Fibroblast of pulmonary artery (primary cell): Measurements from ENCODE around the gene TSEN2.
A peak's percentile ranks its signal among the peaks of the same experiment; 100 is the strongest.

Experiments
- DNase-seq: peaks from one replicate; pipeline ENCODE4 v3.0.0-alpha.2; 2010; ENCODE audit warnings: low read depth
- H3K4me3 ChIP-seq: replicated peaks from 2 replicates; pipeline ENCODE4 v1.5.1; 2011; ENCODE audit warnings: low read depth, mild to moderate bottlenecking, control low read depth, low read length, moderate library complexity
- TF ChIP-seq, protein P1 (sequence below): IDR thresholded peaks from 2 replicates; pipeline ENCODE4 v1.5.1; 2011; ENCODE audit warnings: mild to moderate bottlenecking, control low read depth, low read length, inconsistent platforms; ENCODE audit errors: missing control alignments

TSEN2 gene

GRCh38 chr3:12487786-12488185, 3.5 kb downstream of the TSEN2 start:
- DNase-seq: peak; percentile 70
- H3K4me3 ChIP-seq: no peak overlapping the region
- TF ChIP-seq, protein P1, sequence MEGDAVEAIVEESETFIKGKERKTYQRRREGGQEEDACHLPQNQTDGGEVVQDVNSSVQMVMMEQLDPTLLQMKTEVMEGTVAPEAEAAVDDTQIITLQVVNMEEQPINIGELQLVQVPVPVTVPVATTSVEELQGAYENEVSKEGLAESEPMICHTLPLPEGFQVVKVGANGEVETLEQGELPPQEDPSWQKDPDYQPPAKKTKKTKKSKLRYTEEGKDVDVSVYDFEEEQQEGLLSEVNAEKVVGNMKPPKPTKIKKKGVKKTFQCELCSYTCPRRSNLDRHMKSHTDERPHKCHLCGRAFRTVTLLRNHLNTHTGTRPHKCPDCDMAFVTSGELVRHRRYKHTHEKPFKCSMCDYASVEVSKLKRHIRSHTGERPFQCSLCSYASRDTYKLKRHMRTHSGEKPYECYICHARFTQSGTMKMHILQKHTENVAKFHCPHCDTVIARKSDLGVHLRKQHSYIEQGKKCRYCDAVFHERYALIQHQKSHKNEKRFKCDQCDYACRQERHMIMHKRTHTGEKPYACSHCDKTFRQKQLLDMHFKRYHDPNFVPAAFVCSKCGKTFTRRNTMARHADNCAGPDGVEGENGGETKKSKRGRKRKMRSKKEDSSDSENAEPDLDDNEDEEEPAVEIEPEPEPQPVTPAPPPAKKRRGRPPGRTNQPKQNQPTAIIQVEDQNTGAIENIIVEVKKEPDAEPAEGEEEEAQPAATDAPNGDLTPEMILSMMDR: no peak

- H3K4me3 ChIP-seq: no peak overlapping the region
- DNase-seq: no peak
- TF ChIP-seq, protein P1: no peak
Observed at GRCh38 chr3:12489368-12489767, 5.1 kb downstream of the TSEN2 start.

DNA sequence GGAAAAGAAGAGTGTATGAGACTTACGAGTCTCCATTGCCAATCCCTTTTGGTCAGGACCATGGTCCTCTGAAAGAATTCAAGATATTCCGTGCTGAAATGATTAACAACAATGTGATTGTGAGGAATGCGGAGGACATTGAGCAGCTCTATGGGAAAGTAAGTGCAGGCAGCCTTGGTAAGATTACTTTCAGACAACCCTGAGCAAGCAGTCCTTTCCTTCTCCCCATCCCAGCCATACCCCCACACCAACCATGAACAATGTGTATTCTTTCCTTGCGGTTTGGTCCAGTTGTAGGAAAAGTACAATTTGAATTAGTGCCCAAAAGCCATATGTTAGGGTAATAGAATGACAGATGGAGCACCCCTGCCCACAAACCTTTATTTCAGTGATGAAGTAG, 5.6 kb downstream of the TSEN2 start:
- H3K4me3 ChIP-seq: no peak overlapping the region
- TF ChIP-seq, protein P1: no peak
- DNase-seq: peak; percentile 73

DNA sequence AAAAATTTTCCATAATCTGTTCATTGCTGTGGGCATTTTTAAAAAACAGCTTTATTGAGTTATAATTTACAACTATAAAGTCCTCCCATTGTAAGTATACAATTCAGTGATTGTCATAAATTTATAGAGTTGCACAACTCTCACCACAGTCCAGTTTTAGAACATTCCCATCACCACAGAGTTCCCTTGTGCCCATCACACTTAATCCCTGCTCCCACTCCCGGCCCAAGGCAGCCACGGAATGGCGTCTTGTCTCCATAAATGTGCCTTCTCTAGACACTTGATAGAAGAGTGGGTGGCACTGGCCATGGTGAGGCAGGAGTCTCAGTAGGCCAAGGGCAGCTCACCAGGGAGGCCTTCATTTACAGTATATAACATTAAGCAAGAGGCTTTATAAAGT, 6.3 kb downstream of the TSEN2 start:
- H3K4me3 ChIP-seq: no peak overlapping the region
- no peak for DNase-seq
- TF ChIP-seq, protein P1: no peak

- TF ChIP-seq, protein P1: peak; percentile 19
- no peak for DNase-seq
- H3K4me3 ChIP-seq: no peak overlapping the region
Observed at GRCh38 chr3:12495749-12496452, 11.6 kb downstream of the TSEN2 start.

DNA sequence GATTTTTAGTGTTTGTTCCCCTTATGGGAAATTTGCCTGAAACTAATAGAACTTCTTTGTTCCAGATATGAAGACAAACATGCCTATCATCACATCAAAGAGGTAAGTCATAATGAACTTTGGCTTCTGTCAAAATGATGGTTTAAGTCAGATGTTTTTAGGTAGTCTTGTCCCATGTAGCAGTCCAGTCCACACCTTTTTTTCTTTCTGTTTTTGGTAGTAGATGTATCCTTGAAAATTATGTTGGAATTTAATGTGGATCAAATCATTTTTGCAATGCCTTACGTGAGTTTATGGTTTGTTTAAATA, 12.1 kb downstream of the TSEN2 start:
- TF ChIP-seq, protein P1: no peak
- no peak for DNase-seq
- H3K4me3 ChIP-seq: no peak overlapping the region

GRCh38 chr3:12499474-12499873, 15.2 kb downstream of the TSEN2 start:
- no peak for DNase-seq
- H3K4me3 ChIP-seq: no peak overlapping the region
- TF ChIP-seq, protein P1: no peak
